Gastroesophageal sphincter (tissue), 3 donors: ENCODE measurements around the gene ADAM12.

Experiments
- EP300 ChIP-seq: sonication (generic); formaldehyde crosslinking; IDR thresholded peaks from one replicate; pipeline ENCODE4 v1.6.1; 2017; ENCODE audit warnings: antibody characterized with exemption, mild to moderate bottlenecking
- POLR2A ChIP-seq, 2 donors: fragments of 450-650 bp; IDR thresholded peaks; one replicate each; pipeline ENCODE4 v1.6.1; 2017; ENCODE audit warnings: antibody characterized with exemption in 2 of 2, mild to moderate bottlenecking in 2 of 2, moderate library complexity in 1 of 2
- POLR2AphosphoS5 ChIP-seq: sonication (generic); formaldehyde crosslinking; IDR thresholded peaks from one replicate; pipeline ENCODE4 v1.6.1; 2017; ENCODE audit warnings: antibody characterized with exemption
- TF ChIP-seq, protein P1 (sequence below), 4 experiments: fragments of 200-600 bp in 2 of 4; fragments of 450-650 bp in 2 of 4; sonication (generic) in 1 of 4; IDR thresholded peaks; one replicate each; pipeline ENCODE4 v1.5.1; 2017 to 2019; ENCODE audit warnings: antibody characterized with exemption in 4 of 4, mild to moderate bottlenecking in 2 of 4, moderate library complexity in 2 of 4

DNA sequence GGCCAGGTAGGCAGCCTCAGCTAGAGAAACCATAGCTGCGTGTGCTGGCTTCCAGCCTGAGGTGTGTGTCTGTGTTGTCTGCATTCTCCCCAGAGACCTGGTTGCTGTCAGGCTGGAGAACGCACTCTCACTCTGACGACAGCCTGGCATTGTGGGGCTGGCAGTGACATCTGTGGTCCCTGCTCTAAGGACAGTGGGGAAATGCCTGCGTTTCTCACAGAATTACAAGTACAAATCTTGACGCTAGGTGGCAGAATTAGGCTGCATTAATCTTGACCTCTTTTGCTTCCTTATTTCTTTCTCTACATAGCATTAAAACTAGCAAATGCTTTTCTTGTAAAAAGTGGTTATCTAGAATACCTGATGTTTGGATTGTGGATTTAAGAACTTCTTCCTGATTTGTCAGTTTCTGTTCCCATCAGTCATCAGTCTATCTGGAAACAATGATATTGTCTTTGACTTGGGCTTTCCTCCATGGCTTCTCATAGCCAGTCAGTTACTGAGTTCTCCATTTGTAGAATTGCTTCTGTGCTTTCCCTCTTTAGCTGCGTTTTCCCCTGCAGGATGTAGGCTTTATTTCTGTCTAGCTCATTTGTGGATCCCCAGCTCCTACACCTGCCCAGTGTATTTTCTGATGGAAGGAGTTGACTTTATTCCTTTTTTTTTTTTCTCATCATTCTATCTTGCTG is 405.9 kb downstream of the ADAM12 start:
- TF ChIP-seq POLR2AphosphoS5 (no peak), EP300 (no peak), POLR2A (IDR thresholded peaks at IDR 0.05) (no peak)
- TF ChIP-seq, protein P1, sequence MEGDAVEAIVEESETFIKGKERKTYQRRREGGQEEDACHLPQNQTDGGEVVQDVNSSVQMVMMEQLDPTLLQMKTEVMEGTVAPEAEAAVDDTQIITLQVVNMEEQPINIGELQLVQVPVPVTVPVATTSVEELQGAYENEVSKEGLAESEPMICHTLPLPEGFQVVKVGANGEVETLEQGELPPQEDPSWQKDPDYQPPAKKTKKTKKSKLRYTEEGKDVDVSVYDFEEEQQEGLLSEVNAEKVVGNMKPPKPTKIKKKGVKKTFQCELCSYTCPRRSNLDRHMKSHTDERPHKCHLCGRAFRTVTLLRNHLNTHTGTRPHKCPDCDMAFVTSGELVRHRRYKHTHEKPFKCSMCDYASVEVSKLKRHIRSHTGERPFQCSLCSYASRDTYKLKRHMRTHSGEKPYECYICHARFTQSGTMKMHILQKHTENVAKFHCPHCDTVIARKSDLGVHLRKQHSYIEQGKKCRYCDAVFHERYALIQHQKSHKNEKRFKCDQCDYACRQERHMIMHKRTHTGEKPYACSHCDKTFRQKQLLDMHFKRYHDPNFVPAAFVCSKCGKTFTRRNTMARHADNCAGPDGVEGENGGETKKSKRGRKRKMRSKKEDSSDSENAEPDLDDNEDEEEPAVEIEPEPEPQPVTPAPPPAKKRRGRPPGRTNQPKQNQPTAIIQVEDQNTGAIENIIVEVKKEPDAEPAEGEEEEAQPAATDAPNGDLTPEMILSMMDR (IDR thresholded peaks at IDR 0.05) = peak; percentile 15 to 65 (median 59)
